ENCODE data around the gene PRPF40B. TPM values are rescaled to one million over a fixed set of nuclear protein-coding genes. Genes with fewer than 3 reads are reported as not detected.

PRPF40B gene
- polyA plus RNA-seq, 2 donors: 10.6 to 19.9 TPM

DNA sequence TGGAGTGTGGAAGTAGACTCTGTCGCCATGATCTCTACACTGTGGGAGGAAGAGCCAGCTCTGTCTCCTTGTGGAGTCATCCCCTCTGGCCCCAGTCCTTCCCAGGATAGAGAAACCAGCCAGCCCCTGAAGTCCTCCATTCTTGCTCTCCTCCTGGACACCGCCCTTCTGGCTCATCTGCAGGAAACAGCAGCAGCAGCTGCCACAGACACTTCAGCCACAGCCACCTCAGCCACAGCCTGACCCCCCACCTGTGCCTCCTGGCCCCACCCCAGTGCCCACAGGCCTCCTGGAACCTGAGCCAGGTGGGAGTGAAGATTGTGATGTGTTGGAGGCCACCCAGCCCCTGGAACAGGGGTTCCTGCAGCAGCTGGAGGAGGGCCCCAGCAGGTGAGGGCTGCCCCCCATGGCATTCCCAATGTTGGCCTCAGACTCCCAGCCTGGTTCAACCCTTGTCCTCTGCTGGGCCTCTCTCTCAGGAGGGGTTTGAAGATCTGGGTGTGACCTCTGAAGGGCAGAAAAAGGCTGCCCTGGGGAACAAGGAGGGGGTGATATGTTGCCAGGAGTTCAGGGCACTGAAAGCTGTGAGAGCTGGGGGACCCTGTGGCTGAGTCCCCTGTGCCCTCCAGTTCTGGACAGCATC, 10.5 kb downstream of the PRPF40B start:
- Histone ChIP-seq H3K9me3 (ENCODE audit: control insufficient read depth in 2 of 2, insufficient read depth in 1 of 2, low read depth in 1 of 2, low read length in 1 of 2) (no peaks in the 10 kb centered on the region), H3K36me3 (ENCODE audit: control insufficient read depth in 2 of 2, insufficient read depth in 2 of 2, low read length in 1 of 2) (no peaks in the 10 kb centered on the region), H3K27me3 (ENCODE audit: control insufficient read depth in 1 of 2, insufficient read depth in 2 of 2, low read length in 2 of 2) (no peaks in the 10 kb centered on the region), H3K4me1 (ENCODE audit: control insufficient read depth in 2 of 2, insufficient read depth in 2 of 2, low read length in 1 of 2) (no peaks in the 10 kb centered on the region), H3K4me3 (ENCODE audit: low read depth in 1 of 2, low read length in 2 of 2) (no peak overlapping the region), H3K27ac (ENCODE audit: low read depth in 2 of 2, low read length in 1 of 2) (no peak overlapping the region)
- 99 to 100% methylated on average over 2 of the region's 2 CpGs for WGBS, 2 donors

DNA sequence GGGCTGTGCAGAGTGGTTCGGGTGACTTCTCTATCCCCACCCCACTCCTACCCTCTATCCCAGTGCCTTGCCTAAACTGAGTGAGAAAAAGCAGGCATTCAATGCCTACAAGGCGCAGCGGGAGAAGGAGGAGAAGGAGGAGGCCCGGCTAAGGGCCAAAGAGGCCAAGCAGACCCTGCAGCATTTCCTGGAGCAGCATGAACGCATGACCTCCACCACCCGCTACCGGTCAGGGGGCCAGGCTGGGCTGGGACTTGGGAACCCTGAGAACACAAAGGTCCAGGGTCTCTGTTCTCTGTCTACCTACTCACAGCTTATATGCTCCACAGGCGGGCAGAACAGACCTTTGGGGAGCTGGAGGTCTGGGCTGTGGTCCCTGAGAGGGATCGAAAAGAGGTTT, 11.7 kb downstream of the PRPF40B start:
- 83 to 89% methylated on average over 7 to 9 of the region's 9 CpGs for WGBS, 2 donors
- Histone ChIP-seq H3K4me3 (ENCODE audit: low read depth in 1 of 2, low read length in 2 of 2) (no peak overlapping the region), H3K4me1 (ENCODE audit: control insufficient read depth in 2 of 2, insufficient read depth in 2 of 2, low read length in 1 of 2) (no peaks in the 10 kb centered on the region), H3K36me3 (ENCODE audit: control insufficient read depth in 2 of 2, insufficient read depth in 2 of 2, low read length in 1 of 2) (no peaks in the 10 kb centered on the region), H3K27me3 (ENCODE audit: control insufficient read depth in 1 of 2, insufficient read depth in 2 of 2, low read length in 2 of 2) (no peaks in the 10 kb centered on the region), H3K9me3 (ENCODE audit: control insufficient read depth in 2 of 2, insufficient read depth in 1 of 2, low read depth in 1 of 2, low read length in 1 of 2) (no peaks in the 10 kb centered on the region), H3K27ac (ENCODE audit: low read depth in 2 of 2, low read length in 1 of 2) (no peak overlapping the region)

DNA sequence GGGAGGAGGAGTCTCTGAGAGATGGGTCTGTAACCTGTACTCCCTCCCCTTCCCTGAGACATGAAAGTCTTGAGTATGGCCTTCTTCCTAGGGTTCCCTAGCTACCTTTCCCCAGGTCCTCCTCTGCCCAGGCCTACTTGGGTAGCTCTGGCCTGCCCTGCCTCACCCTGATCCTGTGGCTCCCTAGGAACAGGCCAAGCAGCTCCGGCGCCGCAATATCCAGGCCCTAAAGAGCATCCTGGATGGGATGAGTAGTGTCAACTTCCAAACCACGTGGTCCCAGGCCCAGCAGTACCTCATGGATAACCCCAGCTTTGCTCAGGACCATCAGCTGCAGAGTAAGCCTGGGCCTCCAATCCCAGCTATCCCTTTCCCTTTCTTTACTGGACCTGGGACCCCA, 12.3 kb downstream of the PRPF40B start:
- Histone ChIP-seq H3K4me1 (ENCODE audit: control insufficient read depth in 2 of 2, insufficient read depth in 2 of 2, low read length in 1 of 2) (no peaks in the 10 kb centered on the region), H3K27me3 (ENCODE audit: control insufficient read depth in 1 of 2, insufficient read depth in 2 of 2, low read length in 2 of 2) (no peaks in the 10 kb centered on the region), H3K36me3 (ENCODE audit: control insufficient read depth in 2 of 2, insufficient read depth in 2 of 2, low read length in 1 of 2) (no peaks in the 10 kb centered on the region), H3K4me3 (ENCODE audit: low read depth in 1 of 2, low read length in 2 of 2) (no peak overlapping the region), H3K9me3 (ENCODE audit: control insufficient read depth in 2 of 2, insufficient read depth in 1 of 2, low read depth in 1 of 2, low read length in 1 of 2) (no peaks in the 10 kb centered on the region), H3K27ac (ENCODE audit: low read depth in 2 of 2, low read length in 1 of 2) (no peak overlapping the region)
- WGBS, 2 donors: 91 to 96% methylated on average over 4 of the region's 4 CpGs

DNA sequence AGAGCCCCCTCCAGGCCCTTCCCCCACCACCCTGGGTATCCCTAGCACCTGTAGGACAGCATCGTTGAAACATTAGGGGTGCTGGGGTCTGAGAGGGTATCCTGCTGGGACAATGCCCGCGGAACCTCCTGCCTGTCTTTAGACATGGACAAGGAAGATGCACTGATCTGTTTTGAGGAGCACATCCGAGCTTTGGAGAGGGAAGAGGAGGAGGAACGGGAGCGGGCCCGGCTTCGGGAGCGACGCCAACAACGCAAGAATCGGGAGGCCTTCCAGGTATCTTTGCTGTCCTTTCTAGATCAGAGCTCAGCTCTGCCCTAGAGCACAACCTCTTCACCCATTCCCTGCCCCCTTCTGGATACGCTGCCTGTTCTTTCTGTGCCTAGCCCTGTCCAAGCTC, 13.2 kb downstream of the PRPF40B start:
- no peaks in the 10 kb centered on the region for H3K27me3 ChIP-seq (ENCODE audit: control insufficient read depth in 1 of 2, insufficient read depth in 2 of 2, low read length in 2 of 2)
- H3K4me3 ChIP-seq (ENCODE audit: low read depth in 1 of 2, low read length in 2 of 2): no peak overlapping the region
- WGBS, 2 donors: 60 to 71% methylated on average over 13 of the region's 13 CpGs
- H3K9me3 ChIP-seq (ENCODE audit: control insufficient read depth in 2 of 2, insufficient read depth in 1 of 2, low read depth in 1 of 2, low read length in 1 of 2): no peaks in the 10 kb centered on the region
- H3K4me1 ChIP-seq (ENCODE audit: control insufficient read depth in 2 of 2, insufficient read depth in 2 of 2, low read length in 1 of 2): no peaks in the 10 kb centered on the region
- no peak overlapping the region for H3K27ac ChIP-seq (ENCODE audit: low read depth in 2 of 2, low read length in 1 of 2)
- no peaks in the 10 kb centered on the region for H3K36me3 ChIP-seq (ENCODE audit: control insufficient read depth in 2 of 2, insufficient read depth in 2 of 2, low read length in 1 of 2)

DNA sequence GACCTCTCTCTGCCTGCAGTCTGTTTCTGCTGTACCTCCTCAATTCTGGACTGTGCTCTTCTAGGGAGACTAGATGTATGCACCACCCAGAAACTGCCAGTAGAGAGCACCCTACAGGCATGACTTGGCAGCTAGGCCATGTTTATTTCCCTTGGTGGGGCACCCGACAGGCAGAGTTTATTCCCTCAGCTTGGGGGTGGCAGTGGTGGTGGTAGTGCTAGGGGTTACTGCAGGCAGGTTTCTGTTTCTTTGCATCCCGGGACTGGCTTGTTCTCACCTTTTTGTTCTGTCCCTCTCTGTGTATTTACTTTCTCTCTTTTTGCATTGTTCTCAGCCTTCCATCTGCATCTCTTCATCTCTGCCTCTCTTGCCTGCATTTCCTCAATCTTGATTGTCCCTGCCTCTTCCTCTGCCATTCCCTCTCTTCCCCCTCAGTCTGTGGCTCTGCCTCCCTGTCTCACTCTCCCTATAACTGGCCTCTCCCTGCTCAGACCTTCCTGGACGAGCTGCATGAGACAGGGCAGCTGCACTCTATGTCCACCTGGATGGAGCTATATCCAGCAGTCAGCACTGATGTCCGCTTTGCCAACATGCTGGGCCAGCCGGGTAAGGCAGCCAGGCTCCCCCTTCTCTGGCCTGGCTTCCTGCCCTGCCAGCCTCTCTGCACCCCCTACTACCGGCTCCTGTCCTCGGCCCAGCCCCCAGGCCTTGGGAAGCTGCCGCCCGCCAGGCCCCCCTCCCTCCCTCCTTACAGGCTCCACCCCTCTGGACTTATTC, 13.8 kb downstream of the PRPF40B start:
- 37 to 47% methylated on average over 9 of the region's 9 CpGs for WGBS, 2 donors
- H3K9me3 ChIP-seq (ENCODE audit: control insufficient read depth in 2 of 2, insufficient read depth in 1 of 2, low read depth in 1 of 2, low read length in 1 of 2): no peaks in the 10 kb centered on the region
- no peak overlapping the region for H3K27ac ChIP-seq (ENCODE audit: low read depth in 2 of 2, low read length in 1 of 2)
- H3K27me3 ChIP-seq (ENCODE audit: control insufficient read depth in 1 of 2, insufficient read depth in 2 of 2, low read length in 2 of 2): no peaks in the 10 kb centered on the region
- H3K36me3 ChIP-seq (ENCODE audit: control insufficient read depth in 2 of 2, insufficient read depth in 2 of 2, low read length in 1 of 2): peaks cover 0 to under 1% of the 10 kb centered on the region in 2 donors
- no peak overlapping the region for H3K4me3 ChIP-seq (ENCODE audit: low read depth in 1 of 2, low read length in 2 of 2)
- peaks cover 0 to 3% of the 10 kb centered on the region in 2 donors for H3K4me1 ChIP-seq (ENCODE audit: control insufficient read depth in 2 of 2, insufficient read depth in 2 of 2, low read length in 1 of 2)

DNA sequence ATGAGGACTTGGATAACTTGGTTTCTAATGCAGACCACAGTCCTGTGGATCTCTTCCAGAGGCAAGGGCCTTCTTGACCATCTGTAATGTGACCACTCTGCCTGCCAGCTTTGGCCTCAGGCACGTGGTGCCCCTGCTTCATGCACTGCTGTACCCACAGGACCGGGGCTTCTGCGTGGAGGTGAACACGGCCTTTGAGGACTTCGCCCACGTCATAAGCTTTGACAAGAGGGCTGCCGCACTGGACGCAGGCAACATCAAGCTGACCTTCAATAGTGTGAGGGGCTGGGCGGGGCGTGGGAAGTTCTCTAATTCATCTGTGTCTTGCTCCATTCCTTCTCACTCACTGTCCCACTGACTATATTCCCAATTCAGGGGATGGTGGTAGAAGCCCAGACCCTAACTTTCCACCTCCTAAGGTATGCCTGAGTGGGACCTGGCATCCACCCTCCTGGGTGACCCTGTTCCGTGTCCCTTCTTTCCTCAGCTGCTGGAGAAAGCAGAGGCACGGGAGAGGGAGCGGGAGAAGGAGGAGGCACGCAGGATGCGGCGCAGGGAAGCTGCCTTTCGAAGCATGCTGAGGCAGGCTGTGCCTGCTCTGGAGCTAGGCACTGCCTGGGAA, 18.5 kb downstream of the PRPF40B start:
- Histone ChIP-seq H3K27ac (ENCODE audit: low read depth in 2 of 2, low read length in 1 of 2) (peak overlapping the region; percentile 2 to 75), H3K4me3 (ENCODE audit: low read depth in 1 of 2, low read length in 2 of 2) (no peak overlapping the region), H3K4me1 (ENCODE audit: control insufficient read depth in 2 of 2, insufficient read depth in 2 of 2, low read length in 1 of 2) (peaks cover 3 to 15% of the 10 kb centered on the region in 2 donors), H3K27me3 (ENCODE audit: control insufficient read depth in 1 of 2, insufficient read depth in 2 of 2, low read length in 2 of 2) (no peaks in the 10 kb centered on the region), H3K9me3 (ENCODE audit: control insufficient read depth in 2 of 2, insufficient read depth in 1 of 2, low read depth in 1 of 2, low read length in 1 of 2) (no peaks in the 10 kb centered on the region), H3K36me3 (ENCODE audit: control insufficient read depth in 2 of 2, insufficient read depth in 2 of 2, low read length in 1 of 2) (peaks cover 0 to 13% of the 10 kb centered on the region in 2 donors)
- 91 to 92% methylated on average over 17 of the region's 17 CpGs for WGBS, 2 donors

DNA sequence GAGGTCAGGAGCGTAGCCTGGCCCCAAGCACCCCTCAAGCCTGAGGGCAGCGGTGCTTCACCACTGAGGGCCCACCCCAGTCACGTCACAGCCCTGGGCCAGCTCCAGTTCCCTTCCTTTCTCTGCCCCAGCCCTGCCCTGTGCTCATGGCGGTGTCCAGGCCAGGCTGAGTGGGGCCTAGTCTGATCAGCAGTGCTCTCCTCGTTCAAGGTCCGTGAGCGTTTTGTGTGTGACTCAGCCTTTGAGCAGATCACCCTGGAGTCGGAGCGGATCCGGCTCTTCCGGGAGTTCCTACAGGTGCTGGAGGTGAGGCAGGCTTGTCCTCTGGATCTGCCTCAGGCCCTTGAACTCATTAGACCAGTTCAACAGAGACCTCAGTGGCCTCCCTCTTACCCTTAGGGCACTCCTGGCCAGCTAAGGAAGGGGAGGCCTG, 19.0 kb downstream of the PRPF40B start:
- Histone ChIP-seq H3K27me3 (ENCODE audit: control insufficient read depth in 1 of 2, insufficient read depth in 2 of 2, low read length in 2 of 2) (no peaks in the 10 kb centered on the region), H3K9me3 (ENCODE audit: control insufficient read depth in 2 of 2, insufficient read depth in 1 of 2, low read depth in 1 of 2, low read length in 1 of 2) (no peaks in the 10 kb centered on the region), H3K27ac (ENCODE audit: low read depth in 2 of 2, low read length in 1 of 2) (peak overlapping the region; percentile 49 to 75), H3K4me1 (ENCODE audit: control insufficient read depth in 2 of 2, insufficient read depth in 2 of 2, low read length in 1 of 2) (peaks cover 3 to 15% of the 10 kb centered on the region in 2 donors), H3K4me3 (ENCODE audit: low read depth in 1 of 2, low read length in 2 of 2) (no peak overlapping the region), H3K36me3 (ENCODE audit: control insufficient read depth in 2 of 2, insufficient read depth in 2 of 2, low read length in 1 of 2) (peaks cover 0 to 15% of the 10 kb centered on the region in 2 donors)
- WGBS, 2 donors: 68 to 74% methylated on average over 11 of the region's 11 CpGs

DNA sequence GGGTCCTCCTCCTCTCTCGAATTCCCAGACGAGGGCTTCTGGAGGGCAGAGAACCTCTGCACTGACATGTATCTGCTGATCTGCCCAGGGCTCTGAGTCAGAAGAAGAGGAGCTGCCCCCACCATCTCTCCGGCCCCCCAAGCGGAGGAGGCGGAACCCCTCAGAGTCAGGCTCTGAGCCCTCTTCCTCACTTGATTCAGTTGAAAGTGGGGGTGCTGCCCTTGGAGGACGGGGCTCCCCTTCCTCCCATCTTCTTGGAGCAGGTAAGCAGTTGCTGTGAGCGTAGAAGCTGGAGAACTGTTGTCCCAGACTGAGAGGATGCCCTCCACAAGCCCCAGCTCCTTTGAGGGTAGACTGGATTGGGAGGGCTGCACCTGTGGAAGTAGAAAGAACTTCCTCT, 19.8 kb downstream of the PRPF40B start:
- Histone ChIP-seq H3K9me3 (ENCODE audit: control insufficient read depth in 2 of 2, insufficient read depth in 1 of 2, low read depth in 1 of 2, low read length in 1 of 2) (no peaks in the 10 kb centered on the region), H3K27me3 (ENCODE audit: control insufficient read depth in 1 of 2, insufficient read depth in 2 of 2, low read length in 2 of 2) (no peaks in the 10 kb centered on the region), H3K36me3 (ENCODE audit: control insufficient read depth in 2 of 2, insufficient read depth in 2 of 2, low read length in 1 of 2) (peaks cover 0 to 15% of the 10 kb centered on the region in 2 donors), H3K4me3 (ENCODE audit: low read depth in 1 of 2, low read length in 2 of 2) (no peak overlapping the region), H3K27ac (ENCODE audit: low read depth in 2 of 2, low read length in 1 of 2) (peak overlapping the region in 1 of 2 donors; percentile 24), H3K4me1 (ENCODE audit: control insufficient read depth in 2 of 2, insufficient read depth in 2 of 2, low read length in 1 of 2) (peaks cover 3 to 15% of the 10 kb centered on the region in 2 donors)
- 86 to 91% methylated on average over 7 of the region's 7 CpGs for WGBS, 2 donors

DNA sequence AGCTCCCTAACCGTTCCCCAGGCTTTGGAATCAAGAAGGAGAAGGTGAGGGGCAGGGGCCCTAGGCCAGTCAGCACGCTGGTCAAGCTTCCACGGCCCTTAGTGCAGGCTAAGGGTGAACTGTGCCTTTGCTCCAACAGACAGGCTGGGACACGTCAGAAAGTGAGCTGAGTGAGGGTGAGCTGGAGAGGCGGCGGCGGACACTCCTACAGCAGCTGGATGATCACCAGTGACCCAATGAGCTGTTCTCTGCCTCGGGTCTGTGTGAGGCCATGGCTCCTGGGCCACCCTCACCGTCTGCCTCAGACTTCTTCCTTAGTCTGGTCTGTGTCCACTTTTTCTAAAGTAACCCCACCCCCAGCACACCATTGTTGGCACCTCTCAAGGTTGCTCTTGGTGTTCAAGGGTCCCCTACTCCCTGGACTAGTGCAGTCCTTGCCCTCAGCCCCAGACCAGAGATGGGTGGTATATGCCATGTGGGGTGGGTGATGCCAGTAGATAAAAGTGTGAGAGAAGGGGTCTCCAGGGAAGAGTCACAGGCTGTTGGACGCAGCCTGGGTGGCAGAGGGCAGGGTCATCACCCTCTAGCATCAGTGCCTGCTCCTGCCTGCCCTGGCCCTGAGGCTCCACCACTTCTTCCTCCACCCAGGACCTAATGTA, 20.7 kb downstream of the PRPF40B start:
- H3K27ac ChIP-seq (ENCODE audit: low read depth in 2 of 2, low read length in 1 of 2): peak overlapping the region; percentile 4 to 72
- H3K27me3 ChIP-seq (ENCODE audit: control insufficient read depth in 1 of 2, insufficient read depth in 2 of 2, low read length in 2 of 2): no peaks in the 10 kb centered on the region
- peaks cover 3 to 15% of the 10 kb centered on the region in 2 donors for H3K4me1 ChIP-seq (ENCODE audit: control insufficient read depth in 2 of 2, insufficient read depth in 2 of 2, low read length in 1 of 2)
- H3K9me3 ChIP-seq (ENCODE audit: control insufficient read depth in 2 of 2, insufficient read depth in 1 of 2, low read depth in 1 of 2, low read length in 1 of 2): no peaks in the 10 kb centered on the region
- no peak overlapping the region for H3K4me3 ChIP-seq (ENCODE audit: low read depth in 1 of 2, low read length in 2 of 2)
- H3K36me3 ChIP-seq (ENCODE audit: control insufficient read depth in 2 of 2, insufficient read depth in 2 of 2, low read length in 1 of 2): peaks cover 0 to 20% of the 10 kb centered on the region in 2 donors
- WGBS, 2 donors: 43 to 58% methylated on average over 10 of the region's 10 CpGs

All from esophagus (tissue), 2 donors.